ENCODE measurements around the gene KDM4C. TPM values are rescaled to one million over a fixed set of nuclear protein-coding genes. Genes with fewer than 3 reads are reported as not detected.
"Not testable (repeated sequence)": the region's sequence is repeated elsewhere in the genome, so short reads cannot be mapped to it uniquely, and the experiment has no call there.

Gene KDM4C
- total RNA-seq, 1 donor from 2014 or later, result 39.8 TPM

DNA sequence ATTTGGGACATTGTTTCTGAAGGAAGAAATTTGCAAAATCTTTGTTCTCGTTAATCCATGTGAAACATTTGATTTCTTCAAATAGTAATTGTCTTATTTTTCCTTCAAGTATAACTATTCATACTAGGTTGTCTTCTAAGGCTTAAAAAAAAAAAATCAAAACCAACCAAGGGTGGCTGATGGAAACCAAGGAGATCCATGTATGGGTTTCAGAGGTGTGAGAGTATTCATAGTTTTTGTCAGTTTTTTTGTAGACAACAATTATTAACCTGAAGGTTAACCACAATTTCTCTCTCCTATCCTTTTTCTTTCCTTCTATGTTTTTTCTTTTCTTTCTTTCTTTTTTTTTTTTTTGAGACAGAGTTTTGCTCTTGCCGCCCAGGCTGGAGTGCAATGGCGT is 35.4 kb downstream of the KDM4C start:
- no peak overlapping the region for H3K4me3 ChIP-seq
- H3K27me3 ChIP-seq (ENCODE audit: low read depth), result no peaks in the 10 kb centered on the region
- no peaks in the 10 kb centered on the region for H3K9me3 ChIP-seq
- H3K27ac ChIP-seq, result no peak overlapping the region
- intact Hi-C loops (cut with DNase I), result no loop called here
- ATAC-seq (no peak), DNase-seq (no peak)
- H3K4me1 ChIP-seq, result peaks cover 5% of the 10 kb centered on the region
- TF ChIP-seq, protein P1, sequence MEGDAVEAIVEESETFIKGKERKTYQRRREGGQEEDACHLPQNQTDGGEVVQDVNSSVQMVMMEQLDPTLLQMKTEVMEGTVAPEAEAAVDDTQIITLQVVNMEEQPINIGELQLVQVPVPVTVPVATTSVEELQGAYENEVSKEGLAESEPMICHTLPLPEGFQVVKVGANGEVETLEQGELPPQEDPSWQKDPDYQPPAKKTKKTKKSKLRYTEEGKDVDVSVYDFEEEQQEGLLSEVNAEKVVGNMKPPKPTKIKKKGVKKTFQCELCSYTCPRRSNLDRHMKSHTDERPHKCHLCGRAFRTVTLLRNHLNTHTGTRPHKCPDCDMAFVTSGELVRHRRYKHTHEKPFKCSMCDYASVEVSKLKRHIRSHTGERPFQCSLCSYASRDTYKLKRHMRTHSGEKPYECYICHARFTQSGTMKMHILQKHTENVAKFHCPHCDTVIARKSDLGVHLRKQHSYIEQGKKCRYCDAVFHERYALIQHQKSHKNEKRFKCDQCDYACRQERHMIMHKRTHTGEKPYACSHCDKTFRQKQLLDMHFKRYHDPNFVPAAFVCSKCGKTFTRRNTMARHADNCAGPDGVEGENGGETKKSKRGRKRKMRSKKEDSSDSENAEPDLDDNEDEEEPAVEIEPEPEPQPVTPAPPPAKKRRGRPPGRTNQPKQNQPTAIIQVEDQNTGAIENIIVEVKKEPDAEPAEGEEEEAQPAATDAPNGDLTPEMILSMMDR (IDR thresholded peaks at IDR 0.05), result no peak
- peaks cover 22% of the 10 kb centered on the region for H3K36me3 ChIP-seq

DNA sequence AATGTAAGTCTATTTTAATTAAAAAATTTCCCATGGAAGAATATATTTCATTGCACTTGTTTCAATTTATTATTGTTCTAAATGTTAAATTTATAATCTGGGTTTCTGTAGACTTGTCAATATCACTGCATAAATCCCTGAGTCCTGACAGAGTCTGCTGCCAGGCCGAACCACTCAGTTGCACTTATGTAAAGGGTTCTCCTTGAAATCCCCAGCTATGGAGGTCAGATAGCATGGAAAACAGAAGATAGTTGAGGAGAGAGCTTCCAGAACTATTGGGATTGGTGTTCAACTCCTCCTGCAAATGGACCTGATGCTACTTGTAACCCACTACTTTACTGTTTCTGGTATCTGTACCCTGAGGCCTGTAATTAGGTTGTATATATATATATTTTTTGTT is 37.2 kb downstream of the KDM4C start:
- DNase-seq, result no peak

DNA sequence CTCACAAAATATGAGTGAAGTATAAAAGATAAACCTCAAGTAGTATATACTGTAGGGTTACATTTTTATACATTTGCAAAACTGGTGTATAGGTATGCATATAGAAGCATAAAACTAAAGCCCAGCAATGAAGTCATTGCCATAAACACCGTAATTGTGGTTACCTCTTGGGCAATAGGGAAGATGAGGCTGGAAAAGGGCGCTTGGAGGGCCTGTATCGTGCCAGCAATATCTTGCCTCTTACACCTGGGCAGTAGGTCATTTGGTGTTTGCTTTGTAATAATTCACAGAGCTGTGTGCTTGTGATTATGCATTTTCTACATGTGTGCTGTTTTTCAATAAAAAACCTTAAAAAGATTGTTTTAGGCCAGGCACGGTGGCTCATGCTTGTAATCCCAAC is 45.2 kb downstream of the KDM4C start:
- Histone ChIP-seq H3K27ac (no peak overlapping the region), H3K4me3 (no peak overlapping the region), H3K36me3 (peaks cover 11% of the 10 kb centered on the region), H3K4me1 (no peaks in the 10 kb centered on the region), H3K9me3 (no peaks in the 10 kb centered on the region), H3K27me3 (ENCODE audit: low read depth) (no peaks in the 10 kb centered on the region)
- DNase-seq (no peak), ATAC-seq (no peak)
- intact Hi-C loops (cut with DNase I), result no loop called here
- TF ChIP-seq, protein P1 (IDR thresholded peaks at IDR 0.05), result no peak

More for the DNA sequence above, 37.2 kb downstream of the KDM4C start:
- Histone ChIP-seq H3K4me3 (no peak overlapping the region), H3K27me3 (ENCODE audit: low read depth) (no peaks in the 10 kb centered on the region), H3K9me3 (no peaks in the 10 kb centered on the region), H3K27ac (no peak overlapping the region), H3K36me3 (peaks cover 22% of the 10 kb centered on the region), H3K4me1 (no peaks in the 10 kb centered on the region)
- intact Hi-C loops (cut with DNase I), result no loop called here
- ATAC-seq, result no peak
- TF ChIP-seq, protein P1 (IDR thresholded peaks at IDR 0.05), result no peak

DNA sequence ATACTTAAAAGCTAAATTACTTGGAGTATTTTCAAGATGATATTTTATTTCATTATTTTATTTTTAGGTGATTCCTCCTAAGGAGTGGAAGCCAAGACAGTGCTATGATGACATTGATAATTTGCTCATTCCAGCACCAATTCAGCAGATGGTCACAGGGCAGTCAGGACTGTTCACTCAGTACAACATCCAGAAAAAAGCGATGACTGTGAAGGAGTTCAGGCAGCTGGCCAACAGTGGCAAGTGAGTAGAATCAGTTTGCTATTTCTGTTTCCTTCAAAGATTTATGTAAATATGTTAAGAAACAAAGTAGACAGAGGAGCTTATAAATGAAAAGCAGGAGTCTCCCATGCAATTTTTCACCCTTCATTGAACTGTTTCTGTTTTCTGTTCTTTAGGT is 47.8 kb downstream of the KDM4C start:
- ATAC-seq (no peak), DNase-seq (no peak)
- Histone ChIP-seq H3K27me3 (ENCODE audit: low read depth) (no peaks in the 10 kb centered on the region), H3K4me3 (no peak overlapping the region), H3K36me3 (peaks cover 11% of the 10 kb centered on the region), H3K27ac (no peak overlapping the region), H3K9me3 (no peaks in the 10 kb centered on the region), H3K4me1 (no peaks in the 10 kb centered on the region)
- TF ChIP-seq, protein P1 (IDR thresholded peaks at IDR 0.05), result no peak
- intact Hi-C loops (cut with DNase I), result no loop called here

DNA sequence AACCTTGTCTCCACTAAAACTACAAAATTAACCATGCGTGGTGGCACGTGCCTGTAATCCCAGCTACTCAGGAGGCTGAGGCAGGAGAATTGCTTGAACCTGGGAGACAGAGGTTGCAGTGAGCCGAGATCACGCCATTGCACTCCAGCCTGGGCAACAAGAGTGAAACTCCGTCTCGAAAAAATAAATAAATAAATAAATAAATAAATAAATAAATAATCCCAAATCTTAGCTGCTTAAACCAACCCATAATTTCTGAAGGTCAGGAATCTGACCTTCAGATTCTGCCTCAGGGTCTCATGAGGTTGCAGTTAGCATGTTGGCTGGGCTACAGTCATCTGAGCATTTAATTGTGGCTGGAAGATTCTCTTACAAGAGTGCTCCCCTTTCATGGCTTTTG is 48.5 kb downstream of the KDM4C start:
- DNase-seq; H3K9me3 ChIP-seq; H3K4me3 ChIP-seq; ATAC-seq; intact Hi-C loops (cut with DNase I); H3K27ac ChIP-seq; H3K4me1 ChIP-seq; H3K27me3 ChIP-seq (ENCODE audit: low read depth): not testable (repeated sequence)
- H3K36me3 ChIP-seq, result peaks cover 11% of the 10 kb centered on the region

DNA sequence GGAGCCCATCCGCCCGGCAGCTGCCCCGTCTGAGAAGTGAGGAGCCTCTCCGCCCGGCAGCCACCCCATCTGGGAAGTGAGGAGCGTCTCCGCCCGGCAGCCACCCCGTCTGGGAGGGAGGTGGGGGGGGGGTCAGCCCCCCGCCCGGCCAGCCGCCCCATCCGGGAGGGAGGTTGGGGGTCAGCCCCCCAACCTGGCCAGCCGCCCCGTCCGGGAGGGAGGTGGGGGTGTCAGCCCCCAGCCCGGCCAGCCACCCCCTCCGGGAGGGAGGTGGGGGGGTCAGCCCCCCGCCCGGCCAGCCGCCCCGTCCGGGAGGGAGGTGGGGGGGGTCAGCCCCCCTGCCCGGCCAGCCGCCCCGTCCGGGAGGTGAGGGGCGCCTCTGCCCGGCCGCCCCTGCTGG is 49.9 kb downstream of the KDM4C start:
- ATAC-seq; intact Hi-C loops (cut with DNase I); H3K4me1 ChIP-seq; H3K27me3 ChIP-seq (ENCODE audit: low read depth); DNase-seq; H3K27ac ChIP-seq; H3K4me3 ChIP-seq; H3K9me3 ChIP-seq: not testable (repeated sequence)
- H3K36me3 ChIP-seq, result peaks cover 11% of the 10 kb centered on the region

DNA sequence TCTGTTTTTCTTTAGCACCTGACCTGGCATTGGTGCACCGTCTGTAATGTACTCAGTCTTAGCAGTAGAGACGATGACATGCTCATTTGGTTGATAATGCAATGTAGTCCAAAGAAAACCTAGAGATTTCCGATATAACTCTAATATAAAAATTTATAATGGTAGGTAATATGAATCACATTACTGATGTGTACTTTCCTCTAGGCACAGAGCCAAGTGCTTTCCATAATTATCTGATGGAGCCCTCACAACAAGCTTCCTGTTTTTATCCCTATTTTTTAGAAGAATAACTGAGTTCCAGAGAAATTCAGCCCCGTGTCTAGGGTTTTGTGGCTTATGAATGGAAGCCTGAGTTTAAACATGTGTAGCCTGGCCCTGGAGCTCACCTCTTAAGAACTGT is 53.7 kb downstream of the KDM4C start:
- DNase-seq (no peak), ATAC-seq (no peak)
- Histone ChIP-seq H3K36me3 (peaks cover 11% of the 10 kb centered on the region), H3K4me3 (no peak overlapping the region), H3K27me3 (ENCODE audit: low read depth) (no peaks in the 10 kb centered on the region), H3K4me1 (no peaks in the 10 kb centered on the region), H3K9me3 (no peaks in the 10 kb centered on the region), H3K27ac (no peak overlapping the region)
- TF ChIP-seq, protein P1 (IDR thresholded peaks at IDR 0.05), result no peak
- intact Hi-C loops (cut with DNase I), result no loop called here
